Hepatic stellate cell (primary cell): ENCODE results near the gene ZFP92.

ENCODE experiments used
- DNase-seq: peaks from one replicate; pipeline ENCODE4 v3.0.0; 2011; ENCODE audit warnings: low spot score

ZFP92 gene

GRCh38 chrX:153455571-153455970 lies 44.3 kb downstream of the ZFP92 start:
- no peak for DNase-seq

- DNase-seq, result no peak
Observed at GRCh38 chrX:153456161-153456560, 44.9 kb downstream of the ZFP92 start.

- no peak for DNase-seq
Observed at GRCh38 chrX:153456704-153457103, 45.4 kb downstream of the ZFP92 start.

GRCh38 chrX:153457136-153457825 lies 46.0 kb downstream of the ZFP92 start:
- no peak for DNase-seq

GRCh38 chrX:153457827-153458466 lies 46.7 kb downstream of the ZFP92 start:
- DNase-seq, result no peak

GRCh38 chrX:153458476-153458875 lies 47.2 kb downstream of the ZFP92 start:
- no peak for DNase-seq

- peak; percentile 69 for DNase-seq
Observed at GRCh38 chrX:153459986-153460385, 48.7 kb downstream of the ZFP92 start.

GRCh38 chrX:153460826-153461225 lies 49.6 kb downstream of the ZFP92 start:
- DNase-seq, result peak; percentile 58
